ENCODE data around the gene CTDSPL.
A peak's percentile ranks its signal among the peaks of the same experiment; 100 is the strongest.

Gene CTDSPL

DNA sequence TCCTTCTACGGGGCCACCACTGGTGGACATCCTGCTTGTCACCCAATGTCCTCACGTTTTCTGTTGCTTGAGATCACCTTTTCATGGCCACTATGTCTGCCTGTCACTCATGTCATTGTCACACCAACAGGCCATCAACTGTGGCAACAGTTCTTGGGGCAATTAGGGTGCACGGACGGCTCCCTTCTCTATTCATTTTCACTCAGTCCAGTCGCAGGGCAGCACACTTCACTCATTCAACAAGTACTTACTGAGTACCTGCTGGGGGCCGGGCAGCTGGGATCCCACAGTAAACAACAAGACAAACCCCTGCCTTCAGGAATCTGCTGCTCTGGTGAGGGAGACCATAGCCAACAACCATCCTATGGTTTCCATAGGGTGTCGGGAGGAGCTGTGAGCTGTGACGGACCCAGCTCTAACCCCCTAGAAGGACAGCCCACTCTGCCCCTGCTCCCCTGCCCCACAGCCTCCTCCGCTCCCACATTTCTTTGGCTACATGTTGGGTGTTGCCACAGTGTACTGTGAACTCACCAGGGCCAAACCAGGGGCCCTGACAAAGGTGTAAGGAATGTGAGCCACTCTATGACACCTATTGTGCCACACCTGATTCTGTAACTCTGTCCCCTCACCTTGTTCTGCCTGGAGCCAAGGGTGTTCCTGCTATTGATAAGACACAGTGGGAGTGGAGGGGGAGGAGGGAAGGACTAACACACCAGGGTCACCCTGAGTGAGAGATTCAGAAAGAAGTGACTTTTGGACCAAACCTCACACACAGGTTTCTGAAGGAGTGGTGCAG is 130.8 kb downstream of the CTDSPL start:
- no peak for DNase-seq

DNA sequence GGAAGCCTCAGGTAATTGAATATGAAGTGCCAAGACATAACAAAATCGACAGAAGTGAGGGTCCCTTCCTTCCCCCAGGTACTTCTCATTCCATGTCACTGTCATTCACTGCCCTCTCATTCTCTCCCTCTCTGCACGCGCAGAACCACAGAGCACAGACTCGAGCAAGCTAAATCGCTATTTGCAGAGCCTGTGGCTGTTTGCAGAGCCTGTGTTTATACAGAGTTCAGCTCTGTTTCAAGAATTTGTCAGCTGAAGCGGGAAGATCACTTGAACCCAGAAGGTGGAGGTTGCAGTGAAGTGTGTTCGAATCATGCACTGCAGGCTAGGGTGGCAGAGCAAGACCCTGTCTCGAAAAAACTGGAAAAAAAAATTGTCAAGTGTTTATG is 131.4 kb downstream of the CTDSPL start:
- no peak for DNase-seq

DNA sequence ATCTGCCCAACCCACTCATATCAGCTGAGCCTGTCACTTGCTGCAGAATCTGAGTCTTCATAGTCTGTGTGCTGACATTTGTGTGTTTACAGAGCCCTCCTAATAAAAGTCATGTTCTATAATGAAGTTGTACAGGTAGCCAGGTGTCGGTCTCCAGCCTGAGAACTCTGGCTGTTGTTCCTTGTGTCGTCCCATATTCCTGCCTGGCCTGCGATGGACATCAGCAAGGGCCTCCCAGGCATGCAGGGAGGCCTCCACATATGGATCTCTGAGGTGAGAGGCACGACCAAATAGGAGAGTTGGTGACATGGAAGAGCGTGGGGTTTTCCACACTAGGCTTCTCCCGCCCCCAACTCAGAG is 131.8 kb downstream of the CTDSPL start:
- no peak for DNase-seq

DNA sequence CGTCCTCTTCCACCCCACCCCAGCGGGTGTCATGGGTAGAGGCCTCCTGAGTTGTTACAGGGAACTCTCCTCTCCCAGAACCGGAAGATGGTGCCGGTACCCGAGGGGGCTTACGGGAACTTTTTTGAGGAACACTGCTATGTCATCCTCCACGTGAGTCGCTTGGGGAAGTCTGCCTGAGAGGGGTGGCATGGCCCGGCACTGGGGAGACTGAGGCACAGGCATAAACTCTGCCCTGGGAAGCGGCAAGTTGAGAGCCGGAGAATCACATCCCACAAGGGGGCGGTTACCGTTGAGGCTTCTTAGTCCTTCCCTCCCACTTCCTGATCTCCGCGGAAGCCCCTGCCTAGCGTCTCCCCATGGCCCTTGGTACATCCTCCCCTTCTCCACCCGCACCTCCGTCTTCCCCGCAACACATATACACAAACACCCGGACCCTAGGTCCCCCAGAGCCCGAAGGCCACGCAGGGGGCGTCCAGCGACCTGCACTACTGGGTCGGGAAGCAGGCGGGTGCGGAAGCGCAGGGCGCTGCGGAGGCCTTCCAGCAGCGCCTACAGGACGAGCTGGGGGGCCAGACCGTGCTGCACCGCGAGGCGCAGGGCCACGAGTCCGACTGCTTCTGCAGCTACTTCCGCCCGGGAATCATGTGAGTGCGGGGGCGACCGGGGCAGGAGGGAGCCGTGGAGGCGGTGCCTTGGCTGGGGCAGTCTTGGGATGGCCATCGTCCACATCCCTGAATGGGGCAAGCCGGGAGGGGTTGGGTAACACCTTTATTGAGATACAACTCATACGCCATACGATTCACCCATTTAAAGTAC is 132.3 kb downstream of the CTDSPL start:
- peak; percentile 88 for DNase-seq

DNA sequence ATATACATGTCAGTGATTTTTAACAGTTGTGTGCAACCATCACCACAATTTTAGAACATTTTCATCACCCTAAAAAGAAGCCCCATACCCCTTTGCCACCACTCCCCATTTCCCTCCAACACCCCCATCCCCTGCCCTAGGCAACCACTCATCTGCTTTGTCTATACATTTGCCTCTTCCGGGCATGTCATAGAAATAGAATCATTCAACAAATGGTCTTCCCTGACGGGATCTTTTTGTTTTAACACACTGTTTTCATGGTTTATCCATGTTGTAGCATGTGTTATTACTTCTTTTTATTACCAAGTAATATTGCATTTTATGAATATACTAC is 132.9 kb downstream of the CTDSPL start:
- no peak for DNase-seq

DNA sequence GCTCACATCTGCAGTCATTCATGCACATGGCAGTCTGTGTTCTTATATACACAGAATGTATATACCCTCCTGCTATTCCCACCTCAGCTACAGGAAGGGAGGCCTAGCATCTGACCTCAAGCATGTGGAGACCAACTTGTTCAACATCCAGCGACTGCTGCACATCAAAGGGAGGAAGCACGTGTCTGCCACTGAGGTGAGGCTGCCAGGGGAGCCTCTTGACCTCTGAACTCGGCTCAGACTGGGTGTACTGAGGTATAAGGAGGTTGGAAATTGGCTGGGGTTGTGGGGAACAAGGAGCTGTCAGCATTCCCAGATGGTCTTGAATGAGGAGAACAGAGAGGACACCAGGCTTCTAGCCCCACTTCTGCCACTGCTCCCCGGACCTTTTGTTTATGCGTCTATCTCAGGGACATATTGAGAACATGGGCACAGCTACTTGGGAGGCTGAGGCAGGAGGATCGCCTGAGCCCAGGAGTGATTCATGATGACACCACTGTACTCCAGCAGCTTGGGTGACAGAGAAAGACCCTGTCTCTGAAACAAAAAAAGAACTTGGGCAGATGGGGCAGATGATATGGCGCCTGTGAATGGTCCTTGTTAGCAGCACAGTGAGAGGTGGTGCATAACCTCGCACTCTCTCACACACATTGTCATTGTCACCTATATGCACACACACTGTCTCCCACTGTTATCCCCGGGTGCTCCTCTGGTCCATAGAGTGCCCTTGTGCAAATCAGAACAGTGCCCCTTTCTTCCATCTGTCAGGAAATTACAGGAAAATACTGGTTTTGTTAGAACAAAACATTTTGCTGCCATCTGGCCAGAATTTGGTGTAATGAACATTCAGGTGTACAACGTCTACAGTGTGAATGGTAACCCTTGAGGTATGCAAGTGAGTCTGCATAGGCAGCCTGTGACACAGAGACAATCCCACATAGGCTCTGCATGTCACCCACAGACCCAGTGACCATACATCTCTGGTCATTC is 134.3 kb downstream of the CTDSPL start:
- no peak for DNase-seq

DNA sequence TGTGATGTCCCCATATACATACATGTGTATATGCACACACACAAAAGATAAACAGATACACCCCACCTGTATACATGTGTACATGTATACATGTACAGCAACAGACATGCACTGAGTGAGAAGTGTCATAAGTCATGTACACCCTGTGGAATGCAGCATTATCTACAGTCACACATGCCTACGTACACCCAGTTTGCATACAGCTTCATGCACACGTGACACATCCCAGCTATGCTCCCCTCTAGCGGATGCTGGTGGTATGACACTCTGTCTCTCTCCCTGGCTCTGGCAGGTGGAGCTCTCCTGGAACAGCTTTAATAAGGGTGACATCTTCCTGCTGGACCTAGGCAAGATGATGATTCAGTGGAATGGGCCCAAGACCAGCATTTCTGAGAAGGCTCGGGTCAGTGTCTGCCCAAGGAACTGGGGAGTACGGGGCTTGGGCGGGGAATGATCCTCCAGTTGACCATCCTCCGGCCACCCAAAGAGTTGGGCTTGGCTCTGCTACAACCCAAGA is 135.2 kb downstream of the CTDSPL start:
- peak; percentile 84 for DNase-seq

DNA sequence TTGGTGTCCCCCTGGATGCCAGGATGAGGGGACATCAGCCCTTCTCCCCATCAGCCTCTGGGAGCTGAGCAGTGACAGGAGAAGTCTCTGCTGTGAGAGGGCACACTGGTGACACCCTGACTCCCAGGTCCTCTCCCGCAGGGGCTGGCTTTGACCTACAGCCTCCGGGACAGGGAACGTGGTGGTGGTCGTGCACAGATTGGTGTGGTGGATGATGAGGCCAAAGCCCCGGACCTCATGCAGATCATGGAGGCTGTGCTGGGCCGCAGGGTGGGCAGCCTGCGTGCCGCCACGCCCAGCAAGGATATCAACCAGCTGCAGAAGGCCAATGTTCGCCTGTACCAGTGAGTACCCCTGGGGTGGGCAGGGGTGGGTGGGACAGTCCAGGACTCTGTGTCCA is 135.7 kb downstream of the CTDSPL start:
- DNase-seq, result no peak

DNA sequence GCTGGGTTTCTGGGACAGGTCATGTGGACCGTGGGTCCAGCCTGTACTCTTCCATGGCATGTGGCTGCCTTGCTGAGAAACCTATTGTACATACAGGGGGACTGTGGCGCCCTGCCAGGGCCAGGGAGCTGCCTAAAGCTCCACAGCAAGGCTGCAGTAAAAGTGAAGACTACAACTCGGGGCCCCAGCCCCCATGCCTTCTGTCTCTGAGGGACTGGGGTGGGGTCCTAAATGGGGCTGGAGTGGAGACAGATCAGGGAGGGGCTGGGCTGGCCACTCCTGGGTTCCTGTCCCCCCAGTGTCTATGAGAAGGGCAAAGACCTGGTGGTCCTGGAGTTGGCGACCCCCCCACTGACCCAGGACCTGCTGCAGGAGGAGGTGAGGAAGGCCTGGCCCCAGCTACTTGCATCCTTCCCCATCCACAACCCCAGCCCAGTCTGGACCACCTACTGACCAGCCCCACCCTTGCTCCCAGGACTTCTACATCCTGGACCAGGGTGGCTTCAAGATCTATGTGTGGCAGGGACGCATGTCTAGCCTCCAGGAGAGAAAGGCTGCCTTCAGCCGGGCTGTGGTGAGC is 136.2 kb downstream of the CTDSPL start:
- no peak for DNase-seq

DNA sequence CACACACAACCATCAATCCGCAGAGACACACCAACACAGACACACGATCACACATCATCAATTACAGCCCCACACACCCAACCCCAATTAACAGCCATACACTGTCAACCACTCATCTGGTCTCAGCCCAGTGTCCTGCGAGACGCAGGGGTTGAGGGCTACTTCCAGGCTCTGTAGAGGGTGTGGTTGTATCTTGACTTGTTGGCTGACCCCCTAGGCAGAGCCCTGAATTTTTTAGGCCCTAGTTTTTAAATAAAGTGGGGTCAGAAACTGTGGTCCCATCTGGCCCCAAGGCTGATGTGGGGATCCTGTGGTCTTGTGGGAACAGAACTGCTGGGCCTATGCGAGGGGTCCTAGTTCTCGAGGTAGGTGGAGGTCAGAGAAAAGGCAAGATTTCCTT is 138.2 kb downstream of the CTDSPL start:
- DNase-seq, result no peak

DNA sequence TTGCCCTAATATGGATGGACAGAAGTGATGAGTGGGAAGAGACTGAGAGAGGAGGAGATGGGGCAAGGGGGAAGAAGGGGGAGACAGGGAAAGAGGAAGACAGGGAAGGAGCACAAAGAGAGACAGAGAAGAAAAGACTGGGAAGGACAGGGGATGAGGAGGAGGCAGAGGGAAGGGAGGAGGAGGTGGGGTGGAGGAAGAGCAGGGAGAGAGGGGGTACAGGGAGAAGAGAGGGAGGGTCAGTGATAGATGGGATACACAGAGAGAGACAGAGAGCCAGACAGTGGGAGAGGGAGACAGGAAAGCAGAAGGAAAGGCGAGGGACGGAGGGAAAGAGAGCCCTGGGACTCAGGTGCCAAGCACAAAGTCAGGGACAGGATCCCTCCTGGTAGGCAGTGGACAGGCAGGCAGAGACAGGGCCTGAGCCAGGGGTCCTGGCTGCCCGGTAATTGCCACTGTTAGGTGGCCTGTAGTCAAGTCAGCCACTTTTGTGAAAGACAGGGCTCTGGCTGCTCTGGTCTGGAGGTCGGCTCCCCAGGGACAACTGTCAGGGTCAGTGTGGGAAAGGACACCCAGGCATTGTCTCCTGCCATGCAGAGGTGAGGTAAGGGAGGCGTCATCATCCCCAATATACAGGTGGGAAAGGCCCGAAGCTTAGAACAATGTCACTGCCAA is 138.7 kb downstream of the CTDSPL start:
- DNase-seq, result no peak

DNA sequence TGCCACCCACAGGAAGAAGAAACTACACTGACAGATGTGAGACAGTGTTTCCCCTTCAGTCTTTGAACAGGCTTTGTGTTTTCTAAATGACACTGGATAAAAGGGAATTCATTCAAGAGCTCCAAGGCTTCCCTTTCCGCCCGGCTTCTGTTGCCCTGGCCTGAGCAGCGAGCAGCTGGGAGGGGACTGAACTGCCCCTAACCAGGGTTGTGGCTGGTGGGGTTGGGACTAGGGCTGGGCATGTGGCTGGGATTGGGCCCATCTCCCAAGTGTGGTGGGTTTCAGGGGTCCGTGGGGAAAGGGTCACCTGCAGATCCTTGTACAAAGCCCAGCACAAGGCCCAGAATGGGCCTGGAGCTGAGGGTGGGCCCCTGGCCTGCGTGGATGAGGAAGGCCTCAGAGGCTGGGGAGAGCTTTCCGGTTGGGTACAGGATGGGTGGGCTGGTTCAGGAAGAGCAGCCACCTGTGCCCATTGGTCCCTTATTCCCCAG is 139.3 kb downstream of the CTDSPL start:
- no peak for DNase-seq

DNA sequence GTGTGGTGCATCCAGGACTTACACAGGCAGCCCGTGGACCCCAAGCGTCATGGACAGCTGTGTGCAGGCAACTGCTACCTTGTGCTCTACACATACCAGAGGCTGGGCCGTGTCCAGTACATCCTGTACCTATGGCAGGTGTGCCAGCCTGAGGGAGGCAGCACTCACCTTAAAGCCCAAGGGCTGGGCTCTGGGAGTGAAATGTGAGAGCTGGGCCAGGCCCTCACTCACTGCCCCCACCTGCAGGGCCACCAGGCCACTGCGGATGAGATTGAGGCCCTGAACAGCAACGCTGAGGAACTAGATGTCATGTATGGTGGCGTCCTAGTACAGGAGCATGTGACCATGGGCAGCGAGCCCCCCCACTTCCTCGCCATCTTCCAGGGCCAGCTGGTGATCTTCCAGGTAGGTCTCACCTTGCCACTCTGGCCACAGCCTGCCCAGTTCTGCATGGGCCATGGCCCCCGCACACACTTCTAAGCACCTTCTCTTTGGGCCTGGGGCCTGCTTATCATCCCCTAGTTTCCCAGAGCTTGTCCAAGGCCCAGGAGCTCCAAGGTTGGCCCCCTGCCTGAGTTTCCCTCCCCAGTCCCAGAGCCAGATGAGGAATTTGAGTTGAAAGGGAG is 139.9 kb downstream of the CTDSPL start:
- no peak for DNase-seq

DNA sequence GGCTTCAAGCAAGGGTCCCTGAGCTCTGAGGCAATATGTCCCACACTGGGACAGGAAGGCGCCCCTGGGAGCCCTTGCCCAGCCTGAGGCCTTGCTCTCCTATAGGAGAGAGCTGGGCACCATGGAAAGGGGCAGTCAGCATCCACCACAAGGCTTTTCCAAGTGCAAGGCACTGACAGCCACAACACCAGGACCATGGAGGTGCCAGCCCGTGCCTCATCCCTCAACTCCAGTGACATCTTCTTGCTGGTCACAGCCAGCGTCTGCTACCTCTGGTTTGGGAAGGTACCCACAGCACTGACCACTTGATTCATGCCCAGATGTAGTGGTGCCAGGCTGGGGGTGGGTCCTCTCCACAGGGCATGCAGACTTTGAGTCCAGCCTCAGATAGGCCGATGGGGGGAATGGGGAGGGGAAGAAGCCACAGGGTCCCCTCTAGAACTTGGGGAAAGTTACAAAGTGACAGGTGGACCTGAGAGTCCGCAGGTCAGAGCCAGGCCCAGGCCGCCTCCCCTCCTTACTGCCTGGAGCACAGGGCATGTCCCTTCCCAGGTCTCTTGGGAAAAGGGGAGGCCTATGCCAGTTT is 140.7 kb downstream of the CTDSPL start:
- no peak for DNase-seq

DNA sequence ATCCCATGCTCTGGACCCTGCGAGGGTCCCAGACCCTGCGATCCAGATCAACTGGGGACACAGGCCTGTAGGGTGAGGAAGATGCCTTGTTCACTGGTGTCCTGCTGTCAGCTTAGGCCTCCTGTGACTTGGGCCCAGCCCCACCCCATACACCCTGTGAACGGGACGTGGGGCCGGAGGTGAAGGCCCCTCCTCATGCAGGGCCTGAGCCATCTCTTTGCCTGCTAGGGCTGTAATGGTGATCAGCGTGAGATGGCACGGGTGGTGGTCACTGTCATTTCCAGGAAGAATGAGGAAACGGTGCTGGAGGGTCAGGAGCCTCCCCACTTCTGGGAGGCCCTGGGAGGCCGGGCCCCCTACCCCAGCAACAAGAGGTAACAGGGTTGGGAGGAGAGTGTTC is 141.3 kb downstream of the CTDSPL start:
- DNase-seq, result no peak

DNA sequence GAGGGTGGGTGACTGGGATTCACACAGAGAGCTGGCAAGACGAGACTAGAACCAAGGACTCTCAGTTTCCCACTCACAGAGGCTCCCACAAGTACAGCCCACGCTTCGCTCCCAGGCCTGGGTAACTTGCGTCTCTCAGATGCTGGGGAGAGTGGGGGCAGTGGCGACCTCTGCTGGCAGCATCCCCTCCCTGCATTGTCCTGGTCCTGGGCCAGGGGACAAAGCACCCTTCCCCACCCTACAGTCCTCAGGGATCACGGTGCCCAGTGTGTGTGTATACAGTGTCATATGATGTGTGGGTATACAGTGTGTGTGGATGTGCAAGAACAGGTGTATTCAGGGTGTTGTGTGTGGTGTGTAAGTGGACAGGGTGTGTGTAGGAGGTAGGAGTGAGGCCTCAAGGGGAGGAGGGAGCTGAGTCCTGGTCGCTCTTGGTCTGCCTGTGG is 141.7 kb downstream of the CTDSPL start:
- peak; percentile 60 for DNase-seq

DNA sequence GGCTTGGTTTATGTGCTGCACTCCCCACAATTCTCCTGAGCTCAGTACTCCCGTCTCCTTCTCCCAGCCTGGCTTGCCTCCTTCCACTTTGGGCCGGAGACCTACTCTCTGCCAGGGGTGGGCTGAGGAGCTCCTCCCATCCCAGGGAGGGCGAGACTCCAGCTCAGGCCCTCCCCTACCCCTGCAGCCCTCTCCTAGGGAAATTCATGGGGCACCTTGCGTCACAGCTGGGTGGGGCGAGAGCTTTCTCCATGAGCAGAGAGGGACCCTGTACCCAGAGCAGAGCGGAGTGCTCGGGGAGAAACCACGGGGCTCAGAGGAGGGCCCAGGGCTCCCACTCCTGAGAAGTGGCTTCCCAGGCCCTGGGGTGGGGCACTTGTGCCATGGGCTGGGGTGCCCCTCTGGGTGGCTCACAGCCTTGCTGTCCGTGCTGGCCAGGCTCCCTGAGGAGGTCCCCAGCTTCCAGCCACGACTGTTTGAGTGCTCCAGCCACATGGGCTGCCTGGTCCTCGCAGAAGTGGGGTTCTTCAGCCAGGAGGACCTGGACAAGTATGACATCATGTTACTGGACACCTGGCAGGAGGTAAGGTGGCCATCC is 142.2 kb downstream of the CTDSPL start:
- no peak for DNase-seq

DNA sequence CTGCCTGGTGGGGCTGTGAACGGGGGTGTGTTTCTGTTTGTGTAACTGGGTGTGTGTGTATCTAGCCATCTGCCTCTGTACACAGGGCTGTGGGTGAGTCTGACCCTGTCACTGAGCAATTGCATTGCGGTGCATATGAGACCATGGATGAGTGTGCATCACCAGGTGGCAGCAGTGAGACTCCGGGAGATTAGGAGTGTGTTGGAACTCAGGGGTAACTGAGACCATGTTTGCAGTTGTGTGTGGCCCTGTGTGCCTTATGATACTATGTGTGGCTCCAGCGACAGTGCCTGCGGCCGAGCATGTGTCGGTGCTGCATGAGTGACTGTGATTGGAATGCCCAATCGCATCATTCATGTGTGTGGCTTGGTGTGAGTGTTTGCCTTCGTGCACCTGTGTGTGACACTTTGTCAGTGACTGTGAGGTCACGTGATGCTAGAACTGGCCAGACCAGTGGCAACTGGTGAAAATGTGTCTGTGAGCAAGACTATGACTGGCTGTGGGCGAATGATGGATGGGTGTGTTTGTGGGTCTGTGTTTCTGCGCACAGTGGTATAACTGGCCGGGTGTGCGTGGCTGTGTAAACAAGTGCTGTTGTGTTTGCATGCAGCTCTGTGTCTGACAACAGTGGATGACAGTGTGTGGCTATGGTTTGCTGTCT is 142.9 kb downstream of the CTDSPL start:
- peak; percentile 59 for DNase-seq

DNA sequence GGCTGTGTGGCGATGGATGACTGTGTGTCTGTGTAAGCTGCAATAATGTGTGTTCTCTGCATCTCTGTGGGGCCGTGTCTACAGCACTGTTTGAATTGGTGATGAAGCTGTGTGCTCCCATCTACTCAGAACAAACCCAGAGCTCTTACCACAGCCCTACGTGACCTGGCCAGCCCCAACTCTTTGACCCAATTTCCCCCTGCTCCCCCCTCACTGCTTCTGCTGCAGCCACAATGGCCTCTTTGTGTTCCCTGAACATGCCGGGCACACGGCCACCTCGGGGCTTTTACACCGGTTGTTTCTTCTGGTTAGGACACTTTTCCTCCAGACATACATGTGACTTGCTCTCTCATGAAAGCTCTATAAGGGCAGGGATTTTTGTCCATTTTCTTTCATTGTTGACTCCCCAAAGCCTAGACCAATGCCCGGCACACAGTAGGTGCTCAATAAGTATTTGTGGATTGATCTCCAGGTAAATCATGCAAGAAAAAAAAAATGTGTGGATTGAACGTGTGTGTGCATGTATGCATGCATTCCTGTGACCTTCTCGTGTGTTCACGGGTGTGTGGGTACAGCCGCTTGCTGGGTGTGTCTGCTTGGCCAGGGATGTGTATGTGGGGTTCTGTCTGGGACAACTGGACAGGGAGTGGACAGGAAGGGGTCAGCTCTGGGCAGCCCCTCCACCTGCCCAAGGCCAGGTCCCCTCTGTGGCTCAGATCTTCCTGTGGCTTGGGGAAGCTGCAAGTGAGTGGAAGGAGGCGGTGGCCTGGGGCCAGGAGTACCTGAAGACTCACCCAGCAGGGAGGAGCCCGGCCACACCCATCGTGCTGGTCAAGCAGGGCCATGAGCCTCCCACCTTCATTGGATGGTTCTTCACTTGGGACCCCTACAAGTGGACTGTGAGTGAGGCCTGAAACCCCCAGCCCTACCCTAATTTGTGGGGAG is 143.7 kb downstream of the CTDSPL start:
- no peak for DNase-seq

Measured in suppressor macrophage treated with lipopolysaccharide for 4 hours (primary cell).